HG03442 (cell line): ENCODE data around the gene PRKD1.
"Not testable (repeated sequence)": the region's sequence is repeated elsewhere in the genome, so short reads cannot be mapped to it uniquely, and the experiment has no call there.

Source experiments
- ATAC-seq: cut with Tn5 transposase; IDR thresholded peaks from one replicate; pipeline ENCODE4 v1.9.1; 2021; ENCODE audit warnings: mild to moderate bottlenecking, moderate library complexity; ENCODE audit not compliant: unreplicated experiment

PRKD1 gene

DNA sequence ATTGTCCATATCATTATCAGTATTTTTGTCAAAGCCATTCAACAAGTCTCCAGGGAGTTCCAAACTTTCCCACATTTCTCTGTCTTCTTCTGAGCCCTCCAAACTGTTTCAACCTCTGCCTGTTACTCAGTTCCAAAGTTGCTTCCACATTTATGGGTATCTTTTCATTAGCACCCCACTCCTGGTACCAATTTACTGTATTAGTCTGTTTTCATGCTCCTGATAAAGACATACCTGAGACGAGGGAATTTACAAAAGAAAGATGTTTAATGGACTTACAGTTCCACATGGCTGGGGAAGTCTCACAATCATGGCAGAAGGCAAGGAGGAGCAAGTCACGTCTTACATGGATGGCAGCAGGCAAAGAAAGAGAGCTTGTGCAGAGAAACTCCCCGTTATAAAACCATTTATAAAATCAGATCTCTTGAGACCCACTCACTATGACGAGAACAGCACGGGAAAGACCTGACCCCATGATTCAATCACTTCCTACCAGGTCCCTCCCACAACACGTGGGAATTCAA lies 87.2 kb downstream of the PRKD1 start:
- not testable (repeated sequence) for ATAC-seq

DNA sequence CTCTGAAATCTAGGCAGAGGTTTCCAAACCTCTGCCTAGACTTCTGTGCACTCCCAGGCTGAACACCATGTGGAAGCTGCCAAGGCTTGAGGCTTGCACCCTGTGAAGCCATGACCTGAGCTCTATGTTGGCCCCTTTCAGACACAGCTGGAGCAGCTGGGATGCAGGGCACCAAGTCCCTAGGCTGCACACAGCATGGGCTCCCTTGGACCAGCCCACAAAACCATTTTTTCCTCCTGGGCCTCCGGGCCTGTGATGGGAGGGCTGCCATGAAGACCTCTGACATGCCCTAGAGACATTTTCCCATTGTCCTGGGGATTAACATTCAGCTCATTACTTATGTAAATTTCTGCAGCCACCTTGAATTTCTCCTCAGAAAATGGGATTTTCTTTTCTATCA lies 88.0 kb downstream of the PRKD1 start:
- not testable (repeated sequence) for ATAC-seq

DNA sequence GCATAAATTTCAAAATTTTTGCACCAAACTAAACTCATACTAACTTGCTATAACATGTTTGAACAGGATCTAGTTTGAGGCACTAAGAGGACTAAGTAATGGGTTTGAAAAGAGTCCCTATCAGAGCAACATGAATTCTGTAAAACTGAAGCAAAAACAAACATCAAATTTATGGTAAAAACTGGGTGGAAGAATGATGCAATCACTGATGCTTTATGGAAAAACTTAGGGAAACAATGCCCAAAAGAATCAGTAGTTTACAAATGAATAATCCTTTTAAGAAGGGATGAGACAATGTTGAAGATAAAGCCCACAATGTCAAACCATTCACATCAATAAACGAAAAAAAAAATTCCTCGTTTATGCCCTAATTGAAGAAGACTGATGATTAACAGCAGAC lies 88.9 kb downstream of the PRKD1 start:
- ATAC-seq, result no peak

DNA sequence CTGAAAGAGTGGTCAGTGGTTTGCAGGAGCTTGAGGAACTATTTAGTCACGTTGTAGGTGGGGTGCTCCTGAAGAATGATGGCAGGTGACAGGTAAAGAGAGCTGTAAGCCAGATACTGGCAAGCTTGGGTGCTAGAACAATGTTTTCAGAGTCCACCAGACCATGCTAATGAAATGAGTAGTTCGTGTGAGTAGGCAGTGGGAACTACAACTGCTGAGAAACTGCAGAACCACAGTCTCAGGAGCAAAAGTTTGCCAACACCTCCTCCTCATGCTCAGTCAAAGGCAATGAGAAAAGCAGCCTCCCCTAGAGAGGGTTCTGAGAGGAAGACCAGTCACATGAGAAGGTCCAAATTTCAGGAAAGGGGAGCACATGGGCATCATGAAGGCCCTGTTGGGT lies 91.3 kb downstream of the PRKD1 start:
- ATAC-seq, result peak; percentile 85

DNA sequence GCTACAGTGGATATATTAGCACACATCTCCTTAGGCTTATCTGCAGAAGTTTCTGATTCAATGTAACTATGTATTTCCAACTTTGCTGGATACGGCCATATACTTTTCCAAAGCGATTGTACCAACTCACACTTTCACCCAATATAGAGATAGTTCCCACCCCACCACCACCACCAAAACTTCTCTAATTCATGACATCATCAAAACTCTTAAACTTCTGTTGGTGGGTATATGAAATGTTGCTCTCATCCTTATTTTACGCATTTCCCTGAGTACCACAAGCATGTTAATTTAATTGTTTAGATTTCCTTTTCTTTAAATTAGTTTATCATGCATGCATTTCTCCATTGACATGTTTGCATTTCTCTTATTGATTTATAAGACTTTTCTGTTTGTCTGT lies 95.6 kb downstream of the PRKD1 start:
- no peak for ATAC-seq

DNA sequence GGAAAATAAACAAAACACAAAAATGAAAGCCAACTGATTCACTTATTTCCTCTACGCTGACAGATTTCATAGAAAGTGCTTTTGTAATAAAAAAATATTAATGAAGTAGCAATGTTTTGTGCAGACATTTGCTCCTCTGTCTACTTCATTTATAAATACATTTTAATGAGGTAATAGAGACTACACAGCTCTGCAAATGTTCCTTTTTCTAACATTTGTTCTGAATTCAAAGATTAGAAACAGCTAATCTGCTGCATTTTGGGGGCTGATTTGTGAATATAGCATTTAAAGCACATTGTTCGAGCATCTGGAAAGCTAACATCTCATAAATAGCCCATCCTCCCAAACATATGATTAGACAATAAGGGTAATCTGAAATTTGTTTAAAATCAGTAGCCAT lies 97.8 kb downstream of the PRKD1 start:
- no peak for ATAC-seq

DNA sequence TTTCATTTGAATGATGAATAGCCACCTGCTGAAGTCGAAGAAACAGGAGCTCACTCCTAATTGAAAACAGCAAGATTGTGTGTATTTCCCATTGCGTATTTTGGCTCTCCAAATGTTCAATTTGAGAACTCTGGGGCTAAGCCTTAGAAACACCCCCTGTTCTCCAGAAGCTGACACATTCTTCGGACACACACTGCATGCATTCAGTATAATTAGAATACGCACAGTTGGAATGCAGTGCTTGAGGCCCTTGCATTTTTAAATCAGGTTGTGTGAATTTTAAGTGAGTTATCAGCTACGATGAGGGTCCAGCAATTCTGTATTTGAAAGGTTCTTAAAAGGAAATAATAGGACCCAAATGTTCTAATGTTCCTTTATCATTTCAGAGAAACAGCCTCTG lies 103.8 kb downstream of the PRKD1 start:
- ATAC-seq, result no peak

DNA sequence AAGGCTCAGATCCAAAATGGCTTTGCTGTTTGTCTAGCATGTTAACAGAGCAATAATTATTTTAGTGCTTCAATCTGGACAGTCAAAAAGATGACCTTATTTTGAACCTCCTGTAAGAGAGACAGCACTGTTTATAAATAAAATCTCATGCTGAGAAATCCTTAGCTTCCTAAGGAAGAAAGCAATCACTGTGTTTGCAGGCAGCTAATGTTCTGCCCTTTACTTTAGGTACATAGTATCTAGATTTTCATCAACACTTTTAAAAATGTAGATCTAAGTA lies 105.3 kb downstream of the PRKD1 start:
- no peak for ATAC-seq

DNA sequence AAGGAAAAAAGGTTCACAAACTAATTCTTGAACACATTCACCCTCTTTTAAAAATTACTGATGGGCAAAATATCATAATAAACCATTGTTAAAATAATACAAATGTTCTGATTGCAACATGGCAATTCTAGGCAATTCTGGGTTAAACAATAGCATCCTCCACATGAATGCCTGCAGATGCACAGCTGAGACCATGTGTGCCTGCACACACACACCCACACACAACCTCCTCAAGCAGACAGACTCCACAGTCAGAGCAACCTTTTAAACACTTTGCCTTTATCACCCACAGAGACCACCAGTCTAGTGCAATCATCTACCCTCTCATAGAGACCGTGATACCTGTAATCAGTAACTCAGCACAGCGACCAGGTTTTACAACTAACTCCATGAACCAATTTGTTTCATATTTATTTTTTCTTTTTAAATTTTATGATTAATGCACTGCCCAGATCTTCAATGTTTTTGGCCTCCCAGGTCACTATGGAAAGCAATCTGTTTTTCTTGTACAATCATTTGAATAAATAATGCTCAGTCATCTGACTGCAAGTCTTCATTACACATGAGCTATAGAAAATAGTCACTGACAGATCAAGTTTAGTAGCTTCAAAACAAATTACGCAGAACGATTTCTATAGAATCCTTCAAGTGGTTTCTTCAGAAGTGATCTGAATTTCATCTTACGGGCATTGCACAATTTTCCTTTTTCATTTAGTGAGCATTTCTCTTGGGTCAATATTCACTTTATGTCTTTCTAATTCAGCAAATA lies 105.8 kb downstream of the PRKD1 start:
- ATAC-seq, result no peak

DNA sequence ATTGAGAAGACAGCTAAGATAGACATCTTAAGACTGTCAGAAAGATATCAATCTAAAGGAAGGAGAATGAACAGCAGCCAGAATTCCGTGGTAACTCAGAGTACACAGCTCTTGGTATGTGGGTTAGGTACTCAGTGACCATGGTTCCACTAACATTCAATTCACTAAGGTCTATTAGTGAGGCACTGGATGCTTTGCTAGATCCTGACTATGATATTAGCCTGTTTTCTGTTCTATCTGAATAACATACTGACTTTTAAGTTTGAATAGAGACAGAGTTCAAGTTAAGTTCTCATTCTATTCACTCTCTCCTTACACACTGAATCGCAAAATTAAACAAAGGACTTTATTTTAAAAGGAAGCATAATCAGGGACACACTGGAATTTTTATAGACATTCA lies 106.4 kb downstream of the PRKD1 start:
- no peak for ATAC-seq

DNA sequence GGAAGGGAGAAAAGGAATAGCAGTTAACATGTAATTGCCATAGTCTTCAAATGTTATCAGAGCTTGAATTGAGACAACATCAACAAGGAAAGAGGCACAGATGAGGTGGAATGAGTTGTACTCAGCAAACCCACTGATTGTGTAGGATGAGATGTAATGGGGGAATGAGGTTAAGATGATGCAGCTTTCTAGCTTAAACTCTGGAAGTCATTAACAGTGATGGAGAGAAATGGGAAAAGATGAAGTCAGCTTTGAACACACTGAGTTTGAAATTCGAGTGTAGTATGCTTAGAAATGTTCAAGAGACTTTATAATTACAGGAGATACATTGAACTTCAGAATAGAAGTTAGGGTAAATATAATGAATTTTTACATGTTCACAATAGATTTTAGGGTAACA lies 106.9 kb downstream of the PRKD1 start:
- no peak for ATAC-seq

DNA sequence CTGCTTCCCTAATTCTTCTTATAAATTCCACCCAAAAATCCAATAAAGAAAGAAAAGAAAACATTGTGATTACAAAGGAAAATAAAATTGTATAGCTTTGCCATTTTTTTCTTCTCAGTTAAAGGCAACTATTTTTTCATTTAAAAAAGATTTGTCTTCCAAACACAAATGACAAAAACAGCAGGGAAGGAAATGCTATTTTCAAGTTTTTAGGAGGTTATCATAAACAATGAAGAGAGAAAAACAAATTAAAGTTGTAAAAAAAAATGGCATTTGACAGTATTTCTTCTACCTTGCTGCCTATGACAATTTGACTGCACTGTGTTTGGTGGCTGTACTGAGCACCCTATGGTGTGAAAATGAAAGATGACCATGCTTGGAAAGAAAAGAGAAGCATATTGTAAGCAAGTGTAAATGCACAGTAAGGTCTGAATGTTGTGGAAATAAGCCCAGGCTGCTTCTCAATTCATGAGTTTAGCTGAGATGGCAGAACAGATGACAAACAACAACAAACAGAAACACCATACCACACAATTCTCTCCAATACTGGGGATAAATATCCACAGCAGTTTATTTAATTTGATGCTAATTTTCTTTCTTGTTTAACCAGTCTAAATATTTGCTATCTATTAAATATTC lies 109.8 kb downstream of the PRKD1 start:
- ATAC-seq, result no peak

DNA sequence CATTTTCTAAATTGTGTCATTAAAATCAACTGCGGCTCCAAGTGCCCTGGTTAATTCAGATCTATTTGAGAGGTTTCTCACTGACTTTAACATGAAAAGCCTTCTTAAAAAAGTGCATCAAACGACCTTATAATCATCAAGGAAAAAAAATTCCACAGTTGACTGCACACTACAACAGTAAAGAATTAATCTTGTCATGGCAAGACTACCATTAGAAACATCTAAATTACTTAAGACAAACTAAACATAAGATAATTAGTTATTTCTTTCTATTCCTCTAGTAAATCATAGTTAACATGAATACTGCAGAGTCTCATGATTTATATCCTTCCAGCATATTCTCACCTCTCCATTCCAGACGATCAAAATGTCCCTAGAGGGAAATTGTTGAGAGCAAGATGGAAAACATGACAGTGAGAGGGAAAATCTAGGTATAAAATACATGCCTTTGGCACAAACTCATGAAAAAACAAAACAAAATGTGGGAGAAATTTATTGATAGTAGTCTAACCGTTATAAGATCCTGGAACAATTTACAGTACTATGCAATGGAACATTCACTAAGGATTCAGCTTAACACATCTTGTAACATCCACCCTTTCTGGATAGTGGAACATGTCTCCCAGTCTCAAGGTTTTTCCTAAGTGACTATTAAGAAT lies 112.5 kb downstream of the PRKD1 start:
- no peak for ATAC-seq

DNA sequence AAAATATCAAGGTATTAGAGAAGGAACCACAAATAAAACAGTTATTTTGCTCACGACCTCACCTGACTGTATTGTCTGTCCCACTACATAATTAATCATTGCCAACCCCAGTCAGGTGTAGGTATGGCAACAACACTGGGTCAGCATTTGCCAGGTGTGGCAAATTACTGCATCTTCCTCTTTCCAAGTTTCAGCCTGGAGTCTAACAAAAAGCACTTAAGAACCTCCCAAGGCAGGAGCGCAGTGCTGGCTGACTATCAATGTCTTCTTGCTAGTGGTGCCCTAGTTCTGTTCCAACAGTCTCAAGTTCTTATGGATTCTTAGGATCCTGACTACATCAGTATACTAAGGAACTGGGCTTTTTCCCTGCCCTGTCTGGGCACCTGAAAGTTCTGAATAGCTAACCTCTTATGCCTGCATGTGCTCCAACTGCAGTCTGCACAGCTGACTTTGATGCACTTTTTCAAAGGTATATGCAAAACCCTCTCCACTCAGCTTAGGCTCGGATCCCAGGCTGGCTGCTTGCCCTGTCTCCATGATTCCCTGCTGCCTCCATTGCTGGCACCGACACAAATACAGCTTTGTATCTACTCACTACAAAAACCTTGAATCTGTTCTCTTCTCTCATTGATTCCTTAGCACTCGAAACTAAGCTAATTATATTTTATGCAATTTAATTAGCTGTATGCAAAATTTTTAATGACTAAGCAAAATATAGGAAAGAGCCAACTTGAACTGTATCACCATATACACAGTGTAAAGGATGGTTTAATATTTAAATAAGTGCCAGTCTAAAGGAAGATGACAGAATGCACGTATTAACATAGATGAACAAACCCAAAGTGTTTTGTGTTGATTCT lies 113.3 kb downstream of the PRKD1 start:
- no peak for ATAC-seq

DNA sequence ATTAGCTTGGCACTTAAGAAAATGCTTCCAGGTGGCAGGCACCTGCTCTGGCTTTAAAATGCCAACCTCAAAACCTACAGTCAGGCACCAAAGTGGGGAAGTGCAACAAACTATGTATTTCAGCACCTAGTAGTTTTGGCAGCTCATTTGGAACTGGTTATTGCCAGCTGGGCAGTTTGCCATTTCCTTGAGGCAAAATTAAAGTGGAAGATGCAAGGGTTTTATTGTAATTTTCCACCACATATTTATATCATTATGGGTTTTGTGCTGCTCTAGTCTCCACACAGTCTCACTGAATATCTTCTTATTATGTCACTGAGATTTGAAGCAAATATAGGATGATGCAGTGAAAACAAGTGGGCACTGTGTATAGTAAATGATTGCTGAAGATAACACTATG lies 117.0 kb downstream of the PRKD1 start:
- no peak for ATAC-seq

DNA sequence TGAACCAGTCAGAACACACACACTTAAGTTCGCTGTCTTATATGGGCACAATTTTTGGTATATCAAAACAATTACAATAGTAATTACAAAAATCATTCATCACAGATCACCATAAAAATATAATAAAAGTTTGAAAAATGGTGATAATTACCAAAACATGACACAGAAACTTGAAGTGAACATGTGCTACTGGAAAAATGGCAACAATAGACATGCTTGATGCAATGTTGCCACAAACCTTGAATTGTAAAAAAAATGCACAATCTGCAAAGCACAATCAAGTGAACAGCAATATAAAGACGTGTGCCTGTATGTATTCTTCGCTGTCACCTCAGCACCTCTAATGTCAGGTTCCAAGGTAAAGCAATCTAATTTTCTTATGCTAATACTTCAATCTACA lies 117.6 kb downstream of the PRKD1 start:
- ATAC-seq, result no peak

DNA sequence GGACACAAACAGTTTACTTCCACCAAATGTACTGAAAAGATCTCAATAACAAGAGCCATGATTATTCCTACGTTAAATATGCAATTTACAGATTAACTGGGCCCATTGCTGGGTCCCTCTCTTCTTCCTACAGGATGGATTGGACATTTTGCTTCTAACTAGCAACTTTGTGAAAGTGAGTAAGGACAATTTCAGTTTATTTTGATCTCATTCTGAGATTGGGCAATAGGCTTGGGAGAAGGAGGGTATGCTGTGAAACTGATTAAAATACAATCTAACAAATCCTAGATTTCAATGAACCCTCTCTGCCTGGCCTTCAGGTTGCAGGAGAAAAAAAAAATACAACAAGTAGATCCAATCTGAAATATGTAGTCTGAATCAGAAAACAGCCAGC lies 121.5 kb downstream of the PRKD1 start:
- no peak for ATAC-seq

DNA sequence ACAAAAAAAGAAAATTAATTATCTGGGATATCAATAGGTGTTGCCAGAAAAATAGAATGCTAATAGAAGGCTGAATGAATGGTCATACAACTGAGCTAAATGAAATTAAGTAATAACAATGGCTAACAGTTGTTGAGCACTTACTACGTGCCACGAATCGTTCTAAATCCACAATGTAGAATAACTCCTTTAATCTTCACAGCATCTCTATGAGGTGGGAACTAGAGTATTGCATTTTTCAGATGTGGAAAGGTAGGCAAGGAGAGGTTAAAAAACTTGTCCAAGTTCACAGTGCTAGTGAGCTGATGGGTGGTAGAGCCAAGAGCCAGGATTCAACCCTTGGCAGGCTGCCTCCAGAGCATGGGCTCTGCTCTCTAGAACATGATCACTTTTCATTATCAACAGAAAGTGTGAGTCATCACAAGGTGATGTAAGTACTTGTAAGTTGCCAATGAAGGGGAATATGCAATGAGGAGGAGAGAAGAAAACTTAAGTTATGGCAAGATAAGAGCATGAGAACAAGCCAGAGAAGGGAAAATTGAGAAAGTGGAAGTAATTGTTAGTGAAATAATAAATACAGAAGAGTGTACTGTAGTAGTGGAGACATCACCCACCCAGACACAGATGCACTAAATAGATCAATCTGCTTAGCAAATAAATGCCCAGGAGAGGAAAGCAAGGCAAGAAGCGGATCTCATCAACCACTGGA lies 122.1 kb downstream of the PRKD1 start:
- no peak for ATAC-seq

DNA sequence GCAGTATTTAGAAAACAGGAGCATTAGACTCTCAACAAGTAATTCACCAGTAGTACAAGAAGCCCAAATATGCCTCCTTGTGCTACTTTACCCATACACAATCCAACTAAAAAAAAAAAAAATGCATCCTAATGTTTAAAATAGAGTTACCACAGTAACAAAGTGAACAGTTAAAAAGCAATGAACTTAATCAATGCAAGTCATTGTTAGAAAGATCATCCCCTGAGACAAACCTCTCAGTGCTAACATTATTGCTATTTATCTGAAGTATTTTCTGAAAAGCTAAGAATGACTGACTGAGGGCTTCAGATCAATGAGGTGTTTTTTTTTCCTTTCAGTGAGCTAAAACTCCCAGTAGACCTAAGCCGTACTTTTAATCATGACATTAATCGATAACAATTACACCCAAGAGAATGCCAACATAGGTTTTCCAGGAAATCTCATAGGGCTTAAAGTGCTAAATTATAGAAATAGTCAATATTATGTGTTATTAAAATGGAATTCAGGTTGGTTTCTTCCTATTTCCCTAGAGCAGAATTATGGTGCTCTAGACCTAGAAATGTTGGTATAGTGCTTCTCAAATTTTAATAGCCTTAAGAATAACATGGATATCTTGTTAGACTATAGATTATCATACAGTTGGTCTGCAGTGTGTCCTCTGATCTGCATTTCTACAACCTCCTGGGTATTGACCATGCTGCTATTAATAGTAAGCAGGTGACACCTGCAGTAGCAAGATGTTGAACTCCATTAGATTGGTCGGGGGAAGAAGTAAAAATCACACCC lies 123.0 kb downstream of the PRKD1 start:
- ATAC-seq, result no peak

DNA sequence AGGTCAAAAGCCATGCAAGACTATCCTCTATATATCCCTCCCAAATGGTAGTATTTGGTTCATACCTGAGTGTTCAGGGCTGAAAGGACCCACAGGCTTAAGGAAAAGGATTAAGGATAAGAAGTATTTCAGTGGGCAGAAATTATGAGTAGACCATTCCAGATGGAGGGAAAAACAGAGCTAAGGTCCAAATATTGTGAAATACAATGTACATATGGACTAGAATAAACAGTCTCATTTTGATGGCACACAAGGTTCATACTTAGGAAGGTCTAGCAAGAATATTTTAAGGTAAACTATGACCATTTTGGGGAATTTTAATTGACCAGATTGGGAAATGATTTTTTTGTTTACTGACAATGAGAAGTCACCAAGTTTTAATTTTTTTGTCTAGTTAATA lies 124.6 kb downstream of the PRKD1 start:
- no peak for ATAC-seq
